Measurements from ENCODE around the gene ABCB9.
"Not testable (repeated sequence)": the region's sequence is repeated elsewhere in the genome, so short reads cannot be mapped to it uniquely, and the experiment has no call there.

Gene ABCB9

DNA sequence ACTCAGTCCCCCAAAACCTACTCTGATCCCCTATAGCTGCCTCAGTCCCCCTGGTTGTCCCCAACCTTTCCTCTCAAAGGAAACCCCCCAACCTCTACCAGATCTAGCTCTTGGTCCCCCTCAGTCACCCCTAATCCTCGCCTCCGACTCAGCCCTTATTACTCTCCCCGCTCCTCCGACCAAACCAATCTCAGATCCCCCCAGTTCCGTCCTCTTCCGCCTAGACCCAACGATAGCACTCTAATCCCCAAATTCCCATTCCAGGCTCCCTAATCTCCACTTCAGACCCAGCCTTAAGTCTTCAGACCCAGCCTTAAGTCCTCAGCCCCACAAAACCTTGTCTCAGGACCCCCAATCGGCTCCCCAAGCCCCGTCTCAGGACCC, 71.0 kb downstream of the ABCB9 start:
- no peak for DNase-seq (ENCODE audit: low spot score)

GRCh38 chr12:122894193-122895121, 71.8 kb downstream of the ABCB9 start:
- no peak for DNase-seq (ENCODE audit: low spot score)

GRCh38 chr12:122893208-122894153, 72.8 kb downstream of the ABCB9 start:
- no peak for DNase-seq (ENCODE audit: low spot score)

DNA sequence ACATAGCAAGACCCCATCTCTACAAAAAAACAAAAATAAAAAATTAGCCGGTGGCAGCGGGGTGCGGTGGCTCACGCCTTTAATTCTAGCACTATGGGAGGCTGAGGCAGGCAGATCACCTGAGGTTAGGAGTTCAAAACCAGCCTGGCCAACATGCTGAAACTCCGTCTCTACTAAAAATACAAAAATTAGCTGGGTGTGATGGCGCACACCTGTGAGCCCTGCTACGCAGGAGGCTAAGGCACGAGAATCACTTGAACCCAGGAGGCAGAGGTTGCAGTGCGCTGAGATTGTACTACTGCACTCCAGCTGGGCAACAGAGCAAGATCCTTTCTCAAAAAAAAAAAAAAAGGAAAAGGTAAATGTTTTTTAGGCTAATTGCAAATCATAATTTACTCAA, 73.5 kb downstream of the ABCB9 start:
- DNase-seq (ENCODE audit: low spot score): not testable (repeated sequence)

DNA sequence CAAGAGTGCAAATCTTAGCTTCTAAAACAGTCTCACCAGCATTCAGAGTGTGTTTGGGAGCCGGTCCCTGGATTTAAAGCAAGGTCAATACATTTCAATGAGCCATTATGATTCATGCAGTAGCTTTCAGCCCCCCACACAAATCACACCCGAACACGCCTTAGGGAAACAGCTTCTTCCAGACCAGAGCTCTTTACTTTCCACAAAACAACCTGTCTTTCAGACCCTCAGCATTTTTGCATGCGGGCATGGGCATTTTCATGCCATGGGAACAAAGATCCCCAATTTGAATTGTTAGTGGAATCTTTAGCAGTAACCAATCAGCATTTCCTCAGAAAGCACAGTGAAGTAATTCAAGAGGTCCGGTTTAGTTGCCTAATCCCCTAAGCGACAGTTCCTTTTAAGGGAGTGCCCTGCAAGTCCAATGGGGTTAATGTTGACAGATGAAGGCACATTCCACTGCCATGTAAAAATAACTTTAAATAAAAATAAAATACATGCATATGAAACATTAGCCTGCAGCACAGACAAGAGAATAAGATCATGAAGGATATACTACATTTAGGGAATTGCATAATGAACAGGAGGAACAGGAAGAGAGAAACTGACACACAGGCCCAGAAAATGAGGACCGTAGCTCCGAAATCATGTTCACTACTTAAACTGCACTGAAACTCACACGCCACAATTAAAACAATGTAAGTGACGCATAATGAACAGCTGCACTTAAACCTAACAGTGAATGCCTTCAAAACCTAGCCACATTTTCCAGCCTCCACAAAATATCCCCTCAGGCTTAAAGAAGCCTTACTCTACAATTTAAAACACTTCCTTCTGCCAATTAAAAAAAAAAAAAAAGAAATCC, 74.4 kb downstream of the ABCB9 start:
- peak; percentile 73 for DNase-seq (ENCODE audit: low spot score)

- no peak for DNase-seq (ENCODE audit: low spot score)
Measured at GRCh38 chr12:122889761-122890520, 76.3 kb downstream of the ABCB9 start.

DNA sequence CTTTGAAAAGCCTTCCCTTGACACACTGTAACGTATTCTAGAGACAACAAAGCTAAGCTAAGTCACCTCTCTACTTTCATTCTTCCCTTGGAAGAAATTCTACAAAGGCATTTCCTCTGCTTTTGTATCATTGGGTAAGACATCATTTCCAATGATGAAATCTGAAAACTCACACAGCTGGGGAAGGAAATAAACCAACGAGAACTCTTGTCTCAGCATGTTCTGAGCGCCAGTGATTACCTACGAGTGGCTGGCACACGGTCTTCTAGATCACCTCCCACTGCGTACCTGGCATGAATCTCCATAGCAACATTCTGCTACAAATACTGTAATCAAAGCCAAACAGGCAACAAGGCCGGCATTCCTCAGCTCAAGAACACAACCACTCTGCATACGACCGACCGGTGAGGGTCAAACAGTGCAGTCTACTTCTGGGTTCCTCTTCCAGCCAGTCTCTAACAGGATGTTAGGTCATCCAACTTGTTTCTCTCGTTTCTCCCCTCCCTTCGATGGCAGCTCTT, 78.0 kb downstream of the ABCB9 start:
- DNase-seq (ENCODE audit: low spot score): no peak

DNA sequence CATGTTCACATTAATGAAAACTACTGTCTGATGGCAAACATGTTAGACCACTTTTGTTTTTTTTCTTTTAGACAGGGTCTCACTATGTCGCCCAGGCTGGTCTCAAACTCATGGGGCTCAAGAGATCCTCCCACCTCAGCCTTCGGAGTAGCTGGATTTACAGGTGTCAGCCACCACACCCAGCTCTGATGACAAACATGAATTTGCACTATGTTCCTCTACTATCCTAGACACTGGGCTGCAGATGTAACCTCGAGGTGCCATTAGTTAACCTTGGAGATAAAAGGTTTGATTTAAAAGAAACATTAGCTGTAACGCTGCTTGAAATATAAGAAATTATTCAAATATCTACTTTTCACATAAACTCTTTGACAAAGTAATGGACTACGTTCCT, 78.4 kb downstream of the ABCB9 start:
- no peak for DNase-seq (ENCODE audit: low spot score)

DNA sequence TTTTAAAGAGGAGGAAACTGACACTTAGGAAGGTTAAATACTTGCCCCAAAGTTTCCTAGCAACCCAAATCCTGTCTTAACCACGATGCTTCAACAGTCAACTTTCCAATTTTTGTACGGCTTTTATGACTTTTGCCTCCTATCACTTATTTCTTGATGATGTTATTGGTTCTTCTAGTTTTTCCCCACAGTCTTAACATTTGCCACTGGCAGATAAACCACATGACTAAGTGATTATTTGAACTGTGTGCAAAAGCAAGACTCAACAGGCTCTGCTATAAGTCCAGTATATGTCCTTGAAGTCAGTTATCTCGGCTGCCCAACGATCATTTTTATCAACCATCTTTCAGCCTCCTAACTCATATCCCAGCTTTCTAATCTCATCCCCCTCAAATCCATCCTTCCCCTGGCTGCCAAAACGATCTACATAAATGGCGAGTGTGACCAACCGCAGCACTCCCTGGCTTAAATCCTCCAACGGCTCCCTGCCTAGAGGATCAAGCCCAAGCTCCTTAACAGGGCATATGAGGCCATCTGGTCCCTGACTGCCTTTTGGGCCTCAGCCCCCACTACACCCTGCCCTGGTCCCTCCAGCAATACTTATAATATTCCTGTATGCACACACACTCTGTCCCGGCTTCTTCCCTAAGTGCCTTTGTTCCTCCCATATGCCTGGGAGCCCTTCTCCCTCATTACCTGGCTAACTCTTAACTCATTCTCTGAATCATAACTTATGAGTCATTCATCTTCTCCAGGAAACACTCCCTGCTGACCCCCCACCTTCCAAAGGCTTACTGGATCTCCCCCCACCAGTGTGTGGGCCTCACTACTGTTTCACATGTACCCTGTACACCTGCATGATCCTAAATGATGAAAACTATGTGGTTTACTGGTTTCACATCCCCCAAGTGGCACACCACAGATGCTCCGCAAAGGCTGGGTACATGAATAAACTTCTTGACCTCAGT, 79.1 kb downstream of the ABCB9 start:
- peak; percentile 72 for DNase-seq (ENCODE audit: low spot score)

DNA sequence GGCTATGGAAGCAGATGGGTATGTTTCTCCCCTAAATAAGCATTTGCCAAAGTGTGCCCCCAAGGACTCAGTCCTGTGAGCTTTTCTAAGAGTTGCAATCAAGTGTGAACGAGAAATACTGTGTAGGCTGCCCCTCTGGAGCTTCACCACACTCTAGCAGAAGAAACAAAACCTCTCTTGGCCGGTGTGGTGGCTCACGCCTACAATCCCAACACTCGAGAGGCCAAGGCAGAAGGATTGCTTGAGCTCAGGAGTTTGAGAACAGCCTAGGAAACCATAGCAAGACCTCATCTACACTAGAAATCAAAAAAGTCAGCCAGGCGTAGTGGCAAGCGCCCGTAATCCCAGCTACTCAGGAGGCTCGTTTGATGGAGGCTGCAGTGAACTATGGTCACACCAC, 80.1 kb downstream of the ABCB9 start:
- no peak for DNase-seq (ENCODE audit: low spot score)

DNA sequence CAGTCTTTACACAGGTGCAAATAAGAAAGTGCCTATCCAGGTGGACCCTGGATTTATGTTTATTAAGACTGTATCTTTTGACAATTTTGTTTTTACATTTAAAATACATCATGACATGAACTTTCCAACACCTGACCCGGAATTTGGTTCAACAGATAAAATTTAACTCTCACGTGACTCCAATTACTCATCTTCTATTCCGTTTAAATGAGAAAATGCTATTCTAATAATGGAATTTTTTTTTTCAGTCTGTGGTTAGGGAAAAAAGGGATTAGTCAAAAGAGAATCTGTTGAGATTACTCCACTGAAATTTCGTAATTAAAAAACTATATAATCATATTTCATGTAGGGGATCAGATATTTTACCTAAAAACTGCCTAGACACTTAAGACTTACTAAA, 81.4 kb downstream of the ABCB9 start:
- no peak for DNase-seq (ENCODE audit: low spot score)

GRCh38 chr12:122884091-122884826, 82.0 kb downstream of the ABCB9 start:
- DNase-seq (ENCODE audit: low spot score): no peak

DNA sequence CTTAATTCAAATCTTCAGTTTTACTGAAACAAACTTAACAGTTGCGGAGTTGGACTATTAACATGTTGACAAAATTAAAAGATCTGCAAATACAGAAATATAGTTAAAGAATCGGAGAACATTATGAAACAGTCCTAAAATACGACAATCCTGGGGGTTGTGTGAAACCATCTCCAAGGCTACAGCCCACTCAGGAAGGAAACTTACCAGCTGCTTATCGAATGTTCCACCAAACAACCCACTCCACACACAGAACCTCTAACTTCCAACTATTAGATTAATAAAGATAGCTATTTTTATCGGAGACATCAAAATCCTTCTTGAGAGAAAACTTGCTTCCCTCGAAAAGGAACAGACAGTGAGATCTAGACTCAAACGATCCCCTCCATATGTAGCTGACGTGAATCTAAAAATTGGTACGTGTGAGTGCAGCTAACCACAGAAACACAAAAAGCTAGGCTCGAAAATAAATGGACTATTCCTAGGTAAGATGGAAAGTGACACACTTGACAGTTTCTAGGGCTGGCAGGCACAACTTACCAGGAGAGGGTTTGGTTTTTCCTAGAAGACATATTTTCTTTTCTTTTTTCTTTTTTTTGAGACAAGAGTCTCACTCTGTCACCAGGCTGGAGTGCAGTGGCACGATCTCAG, 83.2 kb downstream of the ABCB9 start:
- no peak for DNase-seq (ENCODE audit: low spot score)

- peak; percentile 74 for DNase-seq (ENCODE audit: low spot score)
Measured at GRCh38 chr12:122880668-122881067, 85.6 kb downstream of the ABCB9 start.

DNA sequence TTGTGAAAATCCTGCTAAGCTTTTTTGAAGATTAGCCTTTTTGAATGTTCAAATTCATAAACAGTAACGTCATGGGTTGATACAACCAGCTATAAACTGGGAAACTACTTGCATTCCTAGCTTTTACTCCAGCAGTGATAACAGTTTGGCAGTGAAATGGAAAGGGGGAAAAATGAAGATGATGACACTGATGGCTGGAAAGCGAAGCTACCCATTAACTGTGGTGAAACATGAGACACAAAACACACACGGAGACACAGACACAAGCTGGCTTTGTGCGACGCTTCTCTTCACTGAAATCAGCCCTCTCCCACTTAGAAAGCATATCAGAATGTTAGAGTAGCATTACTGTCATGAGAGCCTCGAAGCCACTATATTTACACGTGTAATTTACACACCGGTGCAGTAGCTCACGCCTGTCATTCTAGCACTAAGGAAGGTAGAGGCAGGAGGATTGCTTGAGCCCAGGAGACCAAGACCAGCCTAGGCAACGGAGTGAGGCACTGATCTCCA, 86.1 kb downstream of the ABCB9 start:
- DNase-seq (ENCODE audit: low spot score): no peak

All from ecto neural progenitor cell (in vitro differentiated cells).